Body of pancreas (tissue), 4 donors: ENCODE results near the gene IL15RA.

ENCODE experiments used
- CTCF ChIP-seq, 7 experiments: fragments of 450-650 bp in 4 of 7; fragments of 200-600 bp in 3 of 7; sonication (generic) in 3 of 7; IDR thresholded peaks; one replicate each; pipeline ENCODE4 v1.5.1; 2016 to 2019; ENCODE audit warnings: antibody characterized with exemption in 7 of 7
- POLR2A ChIP-seq, 3 donors: fragments of 450-650 bp; IDR thresholded peaks; one replicate each; pipeline ENCODE4 v1.6.1; 2016; ENCODE audit warnings: antibody characterized with exemption in 3 of 3, mild to moderate bottlenecking in 2 of 3

DNA sequence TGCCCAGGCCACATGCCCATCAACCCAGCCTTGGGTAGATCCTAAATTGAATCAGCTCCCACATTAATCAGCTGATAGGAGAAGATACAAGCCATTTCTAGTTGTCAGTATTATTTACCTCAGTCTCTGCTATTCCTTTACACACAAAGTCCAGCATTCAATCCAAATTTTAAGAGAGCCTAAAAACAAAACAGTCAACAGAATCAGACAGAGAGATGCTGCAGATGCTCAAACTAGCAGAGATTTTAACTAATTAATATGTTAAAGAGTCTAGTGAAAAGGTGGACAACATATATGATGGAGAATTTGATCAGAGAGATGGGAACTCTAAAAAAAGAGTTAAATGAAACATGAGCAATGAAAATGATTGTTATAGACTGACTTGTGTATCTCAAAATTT lies 14.4 kb upstream of the IL15RA start:
- no peak for TF ChIP-seq CTCF (IDR thresholded peaks at IDR 0.05)
- TF ChIP-seq POLR2A (IDR thresholded peaks at IDR 0.05) = no peak
